ENCODE results near the gene MLXIP. TPM values are rescaled to one million over a fixed set of nuclear protein-coding genes. Genes with fewer than 3 reads are reported as not detected.

MLXIP gene
- total and polyA plus RNA-seq, 2 experiments from 2014 or later: 16.2 to 23.0 TPM

GRCh38 chr12:122061253-122061652 is 17.3 kb upstream of the MLXIP start (continued):
- no peak for TF ChIP-seq ZNF462 (CRISPR knock-in tag; IDR thresholded peaks at IDR 0.05)
- TF ChIP-seq ETS1 (IDR thresholded peaks at IDR 0.05): no peak

- peaks cover 9% of the 10 kb centered on the region; the same call in 1 of the 2 replicates for H3K4me1 ChIP-seq (ENCODE audit: insufficient read depth)
- peaks cover 4% of the 10 kb centered on the region; the same call in 1 of the 3 replicates for H3K9me3 Mint-ChIP-seq
- peaks cover 34% of the 10 kb centered on the region for H3K36me3 Mint-ChIP-seq (ENCODE audit: low read depth)
- no peaks in the 10 kb centered on the region for H3K9me2 ChIP-seq (ENCODE audit: insufficient read depth)
- H3K4me3 ChIP-seq: no peak overlapping the region
- 0 out of 2 replicates have a peak, but pooled peaks cover 7% of the 10 kb centered on the region for H3K79me2 ChIP-seq (replicated peaks; ENCODE audit: insufficient read depth)
- H3F3A ChIP-seq (replicated peaks; ENCODE audit: low read depth): no peaks in the 10 kb centered on the region
- no peaks in the 10 kb centered on the region; the same call in 1 of the 2 replicates for H3K36me3 ChIP-seq (ENCODE audit: insufficient read depth)
- H4K20me1 ChIP-seq (replicated peaks; ENCODE audit: insufficient read depth): no peaks in the 10 kb centered on the region
- ATAC-seq: peak; percentile 8
- peak overlapping the region; percentile 89 for H3K27ac Mint-ChIP-seq
- H3K27ac ChIP-seq (ENCODE audit: low read depth): peak overlapping the region; percentile 81; the same call in 1 of the 2 replicates
- H3K4me1 Mint-ChIP-seq: peaks cover 25% of the 10 kb centered on the region
- H3K4me2 ChIP-seq: no peak overlapping the region
- no peaks in the 10 kb centered on the region for H3K27me3 ChIP-seq (ENCODE audit: insufficient read depth)
- peaks cover 8% of the 10 kb centered on the region for H3K27me3 Mint-ChIP-seq (ENCODE audit: insufficient read depth, low read depth, poor library complexity)
- H3K4me3 Mint-ChIP-seq: peak overlapping the region; percentile 30; the same call in 1 of the 3 replicates
- DNase-seq (ENCODE audit: low spot score): no peak
- no peak overlapping the region for H2AFZ ChIP-seq
- TF ChIP-seq ZNF462 (CRISPR knock-in tag; IDR thresholded peaks at IDR 0.05): no peak
- no peak for TF ChIP-seq CTCF (conservative IDR thresholded peaks at IDR 0.05; ENCODE audit: low read depth in 2 of 2)
Measured at GRCh38 chr12:122062832-122063693, 15.5 kb upstream of the MLXIP start.
